Neural cell (in vitro differentiated cells): ENCODE measurements around the gene LRRC10B. TPM values are rescaled to one million over a fixed set of nuclear protein-coding genes. Genes with fewer than 3 reads are reported as not detected.

Source experiments
- H2AFZ ChIP-seq: fragments of 200-600, 300-800 bp; sonication (generic), shearing (Covaris generic); 2 replicates; pipeline ENCODE4 v1.6.0; 2014; ENCODE audit warnings: low read depth, mild to moderate bottlenecking, antibody characterized with exemption, low read length, moderate library complexity
- H3F3A ChIP-seq: fragments of 200-600 bp; shearing (Covaris generic); 2 replicates; pipeline ENCODE4 v1.6.1; 2016; ENCODE audit warnings: mild to moderate bottlenecking, moderate library complexity, mixed read lengths, antibody characterized with exemption, low read length; ENCODE audit not compliant: insufficient read depth, poor library complexity, severe bottlenecking
- H3K27ac ChIP-seq: fragments of 200-600, 300-800 bp; sonication (generic), shearing (Covaris generic); 2 replicates; pipeline ENCODE4 v1.5.1; 2014; ENCODE audit warnings: mild to moderate bottlenecking, low read length, moderate library complexity
- H3K27me3 ChIP-seq: fragments of 300-800, 200-600 bp; sonication (generic), shearing (Covaris generic); 2 replicates; pipeline ENCODE4 v1.6.0; 2014; ENCODE audit warnings: mild to moderate bottlenecking, low read depth, low read length, moderate library complexity; ENCODE audit not compliant: insufficient read depth
- H3K36me3 ChIP-seq: fragments of 300-800, 200-600 bp; sonication (generic), shearing (Covaris generic); 2 replicates; pipeline ENCODE4 v1.5.1; 2014; ENCODE audit warnings: mild to moderate bottlenecking, antibody characterized with exemption, low read length, moderate library complexity; ENCODE audit not compliant: insufficient read depth
- H3K4me2 ChIP-seq: fragments of 300-800, 200-600 bp; sonication (generic), shearing (Covaris generic); 2 replicates; pipeline ENCODE4 v1.6.0; 2014; ENCODE audit warnings: mild to moderate bottlenecking, low read length
- H3K4me3 ChIP-seq: fragments of 300-800, 200-600 bp; sonication (generic), shearing (Covaris generic); 2 replicates; pipeline ENCODE4 v1.5.1; 2014; ENCODE audit warnings: mild to moderate bottlenecking, low read length, moderate library complexity
- H3K79me2 ChIP-seq: fragments of 200-600 bp; shearing (Covaris generic); replicated peaks from 2 replicates; pipeline ENCODE4 v1.6.0; 2014; ENCODE audit warnings: mild to moderate bottlenecking, low read length, moderate library complexity; ENCODE audit not compliant: insufficient read depth
- H3K9ac ChIP-seq: fragments of 300-800, 200-600 bp; sonication (generic), shearing (Covaris generic); 2 replicates; pipeline ENCODE4 v1.6.1; 2016; ENCODE audit warnings: mild to moderate bottlenecking, low read length, mixed read lengths
- H3K9me2 ChIP-seq: fragments of 200-600 bp; shearing (Covaris generic); 2 replicates; pipeline ENCODE4 v1.6.1; 2016; ENCODE audit warnings: mild to moderate bottlenecking, low read length, mixed read lengths; ENCODE audit not compliant: insufficient read depth
- H3K9me3 ChIP-seq: fragments of 200-600, 300-800 bp; sonication (generic), shearing (Covaris generic); 2 replicates; pipeline ENCODE4 v1.6.1; 2016; ENCODE audit warnings: mild to moderate bottlenecking, mixed run types, low read length, moderate library complexity, mixed read lengths
- H4K20me1 ChIP-seq: fragments of 200-600 bp; shearing (Covaris generic); 2 replicates; pipeline ENCODE4 v1.6.1; 2016; ENCODE audit warnings: mild to moderate bottlenecking, mixed run types; ENCODE audit not compliant: insufficient read depth
- CTCF ChIP-seq: fragments of 450-650 bp; IDR thresholded peaks from 2 replicates; pipeline ENCODE4 v1.5.1; 2014; ENCODE audit warnings: antibody characterized with exemption, mild to moderate bottlenecking, moderate library complexity; ENCODE audit not compliant: poor library complexity, severe bottlenecking
- EP300 ChIP-seq: fragments of 450-650 bp; conservative IDR thresholded peaks from 2 replicates; pipeline ENCODE4 v1.6.1; 2014; ENCODE audit warnings: antibody characterized with exemption, mild to moderate bottlenecking, moderate library complexity; ENCODE audit not compliant: poor library complexity, severe bottlenecking
- EZH2 ChIP-seq: fragments of 200-600, 300-800 bp; shearing (Covaris generic), sonication (generic); IDR thresholded peaks from 2 replicates; pipeline ENCODE4 v1.6.1; 2014; ENCODE audit warnings: antibody characterized with exemption, low read length, borderline replicate concordance, mild to moderate bottlenecking; ENCODE audit not compliant: insufficient read depth, poor library complexity, severe bottlenecking
- MXI1 ChIP-seq: fragments of 450-650 bp; conservative IDR thresholded peaks from 2 replicates; pipeline ENCODE4 v1.6.1; 2014; ENCODE audit warnings: antibody characterized with exemption, mild to moderate bottlenecking; ENCODE audit not compliant: poor library complexity, severe bottlenecking
- POLR2AphosphoS5 ChIP-seq: IDR thresholded peaks from 2 replicates; pipeline ENCODE4 v1.6.1; 2012
- RAD21 ChIP-seq: fragments of 450-650 bp; conservative IDR thresholded peaks from 2 replicates; pipeline ENCODE4 v1.6.1; 2014; ENCODE audit warnings: antibody characterized with exemption, mild to moderate bottlenecking, moderate library complexity
- REST ChIP-seq: IDR thresholded peaks from 2 replicates; pipeline ENCODE4 v1.6.1; 2012; ENCODE audit warnings: borderline replicate concordance
- SMC3 ChIP-seq: fragments of 450-650 bp; conservative IDR thresholded peaks from 2 replicates; pipeline ENCODE4 v1.6.1; 2014; ENCODE audit warnings: antibody characterized with exemption, mild to moderate bottlenecking, moderate library complexity; ENCODE audit not compliant: poor library complexity
- TAF1 ChIP-seq: IDR thresholded peaks from 2 replicates; pipeline ENCODE4 v1.6.1; 2012; ENCODE audit warnings: low read depth
- polyA plus RNA-seq: library from polyadenylated mRNA; depleted of rRNA; stranded (reverse); fragments of >200 nt; gene quantifications from 2 replicates; pipeline ENCODE4 v1.2.3, GENCODE V29; 2014

The LRRC10B gene
- polyA plus RNA-seq, 1 donor from 2014 or later, result 12.4 TPM

- Histone ChIP-seq H3K4me3 (peak overlapping the region; percentile 58), H3K4me2 (peak overlapping the region; percentile 76), H3F3A (peaks cover 6% of the 10 kb centered on the region), H4K20me1 (no peaks in the 10 kb centered on the region), H3K36me3 (no peaks in the 10 kb centered on the region), H3K27ac (peak overlapping the region; percentile 78), H3K9me3 (no peaks in the 10 kb centered on the region), H3K9ac (peak overlapping the region; percentile 59), H2AFZ (no peak overlapping the region), H3K79me2 (no peaks in the 10 kb centered on the region), H3K9me2 (no peaks in the 10 kb centered on the region), H3K27me3 (no peaks in the 10 kb centered on the region)
- TF ChIP-seq EZH2 (no peak), RAD21 (no peak), TAF1 (no peak), EP300 (no peak), CTCF (no peak), MXI1 (no peak), REST (no peak), SMC3 (no peak), POLR2AphosphoS5 (no peak)
These were observed 26.7 kb upstream of the LRRC10B start for GRCh38 chr11:61481806-61482205.

- Histone ChIP-seq H3K4me3 (no peak overlapping the region), H2AFZ (no peak overlapping the region), H3K9me3 (no peaks in the 10 kb centered on the region), H3K4me2 (no peak overlapping the region), H3K36me3 (no peaks in the 10 kb centered on the region), H3K27me3 (no peaks in the 10 kb centered on the region), H3F3A (peaks cover 6% of the 10 kb centered on the region), H3K27ac (peak overlapping the region; percentile 78), H3K79me2 (no peaks in the 10 kb centered on the region), H3K9me2 (no peaks in the 10 kb centered on the region), H4K20me1 (no peaks in the 10 kb centered on the region), H3K9ac (peak overlapping the region; percentile 59)
- TF ChIP-seq MXI1, result no peak
- TF ChIP-seq CTCF, result peak; percentile 38
These were observed 26.0 kb upstream of the LRRC10B start for GRCh38 chr11:61482513-61482912.
